B cell (primary cell): ENCODE data around the gene HMOX2. TPM values are rescaled to one million over a fixed set of nuclear protein-coding genes. Genes with fewer than 3 reads are reported as not detected.

Experiments used
- ATAC-seq: fragments of 200-7000 bp; cut with Tn5 transposase; one replicate; pipeline ENCODE4 v1.10.0; 2021; ENCODE audit warnings: low read depth, mild to moderate bottlenecking, moderate number of reproducible peaks, moderate library complexity
- CTCF ChIA-PET: fragments of 350-600 bp; sonication (Branson Sonifier 250); formaldehyde crosslinking; loops from one replicate; lab custom pipeline; 2021; ENCODE audit warnings: antibody characterized with exemption, inconsistent platforms; lab: Charles Lee
- POLR2A ChIA-PET: fragments of 350-600 bp; sonication (Branson Sonifier 250); formaldehyde crosslinking; loops from one replicate; lab custom pipeline; 2021; ENCODE audit warnings: antibody characterized with exemption; lab: Charles Lee
- DNase-seq: peaks from one replicate; pipeline ENCODE4 v3.0.0; 2013
- H2AFZ ChIP-seq: 2 replicates; pipeline ENCODE4 v1.6.1; 2012; ENCODE audit warnings: mild to moderate bottlenecking, low read depth, low read length; ENCODE audit not compliant: insufficient read depth, poor library complexity, severe bottlenecking
- H3K27ac ChIP-seq, 2 donors: 1 replicate in 1 of 2; 2 replicates in 1 of 2; pipeline ENCODE4 v1.5.1; 2012 to 2013; ENCODE audit warnings: low read length in 2 of 2, mild to moderate bottlenecking in 2 of 2, moderate library complexity in 1 of 2
- H3K27me3 ChIP-seq, 4 experiments: fragments of 200-600 bp in 1 of 4; sonication (generic) in 1 of 4; replicated peaks in 1 of 4; 1 replicate in 2 of 4; 2 replicates in 2 of 4; pipeline versions ENCODE4 v1.6.1 to v1.7.0; 2013 to 2016; ENCODE audit warnings: low read length in 3 of 4, mild to moderate bottlenecking in 2 of 4, mixed read lengths in 1 of 4, moderate library complexity in 1 of 4; ENCODE audit not compliant: insufficient read depth in 4 of 4, control insufficient read depth in 3 of 4; ENCODE audit errors: control extremely low read depth in 1 of 4
- H3K36me3 ChIP-seq, 2 experiments: replicated peaks in 1 of 2; 1 replicate in 1 of 2; 2 replicates in 1 of 2; pipeline versions ENCODE4 v1.6.1 to v1.7.1; 2013; ENCODE audit warnings: low read length in 1 of 2; ENCODE audit not compliant: insufficient read depth in 2 of 2, control insufficient read depth in 1 of 2; ENCODE audit errors: control extremely low read depth in 1 of 2, extremely low read depth in 1 of 2
- H3K4me1 ChIP-seq, 2 donors: fragments of 200-600 bp in 1 of 2; sonication (generic) in 1 of 2; 1 replicate in 1 of 2; 2 replicates in 1 of 2; pipeline versions ENCODE4 v1.5.1 to v1.6.1; 2013 to 2017; ENCODE audit warnings: low read length in 2 of 2; ENCODE audit not compliant: control insufficient read depth in 2 of 2, insufficient read depth in 2 of 2
- H3K4me2 ChIP-seq: replicated peaks from 2 replicates; pipeline ENCODE3; 2012; ENCODE audit warnings: mild to moderate bottlenecking, low read depth, low read length; ENCODE audit not compliant: poor library complexity, severe bottlenecking
- H3K4me3 ChIP-seq, 5 experiments: fragments of 200-600 bp in 1 of 5; sonication (generic) in 1 of 5; 1 replicate in 3 of 5; 2 replicates in 2 of 5; pipeline versions ENCODE4 v1.5.1 to v1.7.0; 2011 to 2016; ENCODE audit warnings: low read length in 4 of 5, mild to moderate bottlenecking in 4 of 5, low read depth in 2 of 5, control low read depth in 1 of 5, moderate library complexity in 1 of 5; ENCODE audit not compliant: insufficient read depth in 1 of 5; ENCODE audit errors: control extremely low read depth in 1 of 5, extremely low read depth in 1 of 5
- H3K79me2 ChIP-seq: fragments of 200-600 bp; sonication (generic); one replicate; pipeline ENCODE4 v1.6.0; 2016; ENCODE audit warnings: low read length; ENCODE audit not compliant: control insufficient read depth, insufficient read depth
- H3K9ac ChIP-seq: fragments of 200-600 bp; sonication (generic); 2 replicates; pipeline ENCODE4 v1.6.1; 2017; ENCODE audit warnings: mild to moderate bottlenecking, low read length, moderate library complexity
- H3K9me3 ChIP-seq, 3 donors: one replicate each; pipeline versions ENCODE4 v1.6.1 to v1.7.1; 2013; ENCODE audit warnings: low read length in 2 of 3; ENCODE audit not compliant: control insufficient read depth in 2 of 3, insufficient read depth in 1 of 3; ENCODE audit errors: control extremely low read depth in 1 of 3
- H4K20me1 ChIP-seq: 2 replicates; pipeline ENCODE4 v1.6.0; 2012; ENCODE audit warnings: mild to moderate bottlenecking, low read length; ENCODE audit not compliant: insufficient read depth, control insufficient read depth, poor library complexity, severe bottlenecking
- H3K27ac Mint-ChIP-seq: one replicate; pipeline ENCODE4 v1.8.0; 2021; ENCODE audit warnings: mixed read lengths
- H3K27me3 Mint-ChIP-seq: one replicate; pipeline ENCODE4 v1.8.0; 2021; ENCODE audit warnings: mixed read lengths
- H3K4me1 Mint-ChIP-seq: one replicate; pipeline ENCODE4 v1.8.0; 2021; ENCODE audit warnings: mixed read lengths
- H3K4me3 Mint-ChIP-seq: one replicate; pipeline ENCODE4 v1.8.0; 2021; ENCODE audit warnings: mixed read lengths
- H3K9me3 Mint-ChIP-seq: one replicate; pipeline ENCODE4 v1.8.0; 2022; ENCODE audit warnings: mixed read lengths; ENCODE audit not compliant: insufficient read depth
- CTCF ChIP-seq: fragments of 200-600 bp; IDR thresholded peaks from one replicate; pipeline ENCODE4 v1.8.0; 2022; ENCODE audit warnings: antibody characterized with exemption, mild to moderate bottlenecking
- EZH2 ChIP-seq: IDR thresholded peaks from 2 replicates; pipeline ENCODE4 v1.6.1; 2012; ENCODE audit warnings: borderline replicate concordance, low read depth, mild to moderate bottlenecking, moderate library complexity, low read length; ENCODE audit not compliant: insufficient read depth, poor library complexity, severe bottlenecking
- WGBS: methylation state at CpG from one replicate; pipeline ENCODE4 v1.1.5; 2013; ENCODE audit warnings: missing lambda C conversion rate; ENCODE audit not compliant: insufficient coverage; 5-methylcytosine and 5-hydroxymethylcytosine counted together
- intact Hi-C: fragments of 100-400 bp; cut with micrococcal nuclease; formaldehyde crosslinking; loops from one replicate; pipeline ENCODE4 v1.10.0; 2022
- polyA plus RNA-seq: library from polyadenylated mRNA; depleted of rRNA; stranded (reverse); fragments of >200 nt; gene quantifications from 2 replicates; pipeline ENCODE4 v1.2.3, GENCODE V29; 2012
- total RNA-seq, 2 donors: library from RNA; stranded (reverse); fragments of 120-200 nt in 1 of 2; gene quantifications; 1 replicate in 1 of 2; 2 replicates in 1 of 2; pipeline versions ENCODE4 v1.2.3 to v1.2.4, GENCODE V29; 2013 to 2022

The HMOX2 gene
- total and polyA plus RNA-seq, 2 donors (not counting 1 experiment from before 2014, with no cell fraction given), result 36.5 to 39.0 TPM

DNA sequence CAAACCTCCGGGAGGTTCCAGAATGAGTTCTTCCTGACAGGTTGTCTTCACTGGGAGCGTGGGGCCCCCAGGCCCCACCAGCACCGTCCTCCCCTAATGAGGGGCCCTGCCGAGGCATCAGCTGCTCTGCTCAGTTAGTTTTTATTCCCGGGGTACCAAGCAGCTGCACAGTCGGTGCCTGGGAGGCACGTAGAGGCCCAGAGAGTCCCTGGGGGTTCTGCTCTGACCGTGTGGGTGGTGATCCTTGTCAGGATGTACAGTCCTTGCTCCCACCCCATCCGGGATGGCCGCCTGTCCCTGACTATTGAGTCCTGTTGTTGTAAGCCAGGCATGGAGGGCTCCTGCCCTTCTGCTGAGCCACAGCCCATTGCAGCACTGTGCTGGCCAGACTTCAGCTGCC is 20.2 kb upstream of the HMOX2 start:
- ATAC-seq (no peak), DNase-seq (no peak)
- Histone ChIP-seq H3K9ac (no peak overlapping the region), H3K9me3 (no peaks in the 10 kb centered on the region), H3K27ac (no peak overlapping the region), H3K4me1 (no peaks in the 10 kb centered on the region), H3K79me2 (no peaks in the 10 kb centered on the region), H4K20me1 (no peaks in the 10 kb centered on the region), H3K4me2 (no peak overlapping the region), H3K4me3 (no peak overlapping the region), H2AFZ (no peak overlapping the region), H3K27me3 (no peaks in the 10 kb centered on the region), H3K36me3 (peaks cover 2 to 50% of the 10 kb centered on the region in 2 experiments)
- intact Hi-C loops, result no loop called here
- Mint-ChIP-seq H3K27me3 (no peaks in the 10 kb centered on the region), H3K9me3 (no peaks in the 10 kb centered on the region), H3K27ac (no peak overlapping the region), H3K4me3 (no peak overlapping the region), H3K4me1 (no peaks in the 10 kb centered on the region)
- no peak for TF ChIP-seq EZH2
- no peak for TF ChIP-seq CTCF
- 79% methylated on average over 9 of the region's 10 CpGs for WGBS
- ChIA-PET POLR2A (no interaction called here), CTCF (interaction anchor here (1.4 kb wide), 1 partner anchor 94 kb away, joined by 3 read pairs; no protein-coding TSS in a partner anchor)

DNA sequence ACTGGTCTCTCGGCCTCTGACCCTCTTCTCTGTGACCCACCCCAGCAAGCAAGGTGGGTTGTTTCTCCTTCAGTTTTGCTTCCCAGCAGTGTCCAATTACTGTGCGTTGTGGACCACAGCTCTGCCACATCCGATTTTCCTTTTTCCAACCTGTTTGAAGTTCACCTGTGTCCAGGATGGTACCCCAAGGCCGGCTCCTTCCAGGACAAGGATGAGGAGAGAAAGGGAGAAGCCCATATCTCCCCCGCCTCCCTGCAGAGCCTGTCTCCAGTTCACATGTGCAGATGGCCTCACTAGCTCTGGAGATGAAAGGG is 15.3 kb upstream of the HMOX2 start:
- WGBS, result 100% methylated on average over 4 of the region's 5 CpGs
- Histone ChIP-seq H3K36me3 (peaks cover 0 to 33% of the 10 kb centered on the region in 2 experiments), H3K9me3 (no peaks in the 10 kb centered on the region), H3K9ac (no peak overlapping the region), H3K79me2 (no peaks in the 10 kb centered on the region), H3K4me1 (no peaks in the 10 kb centered on the region), H3K4me3 (no peak overlapping the region), H3K27me3 (no peaks in the 10 kb centered on the region), H4K20me1 (no peaks in the 10 kb centered on the region), H2AFZ (no peak overlapping the region), H3K27ac (no peak overlapping the region), H3K4me2 (no peak overlapping the region)
- ChIA-PET CTCF (interaction anchor here (0.7 to 1.1 kb wide), 2 partner anchors 10 to 89 kb away, joined by 3 to 4 read pairs; no protein-coding TSS in a partner anchor), POLR2A (no interaction called here)
- intact Hi-C loops, result no loop called here
- ATAC-seq, result no peak
- TF ChIP-seq CTCF (no peak), EZH2 (no peak)
- no peaks in the 10 kb centered on the region for H3K4me1 Mint-ChIP-seq
- H3K4me3 Mint-ChIP-seq, result no peak overlapping the region
- no peak overlapping the region for H3K27ac Mint-ChIP-seq
- no peak for DNase-seq
- no peaks in the 10 kb centered on the region for H3K27me3 Mint-ChIP-seq
- no peaks in the 10 kb centered on the region for H3K9me3 Mint-ChIP-seq
